Dermis microvascular lymphatic vessel endothelial cell (primary cell): ENCODE data around the gene CDK13. TPM values are rescaled to one million over a fixed set of nuclear protein-coding genes. Genes with fewer than 3 reads are reported as not detected.
"Not testable (repeated sequence)": the region's sequence is repeated elsewhere in the genome, so short reads cannot be mapped to it uniquely, and the experiment has no call there.

ENCODE experiments used
- DNase-seq, 2 donors: peaks; one replicate each; pipeline versions ENCODE4 v3.0.0 to v3.0.0-alpha.2; 2010; ENCODE audit warnings: low read depth in 2 of 2
- total RNA-seq: library from RNA; depleted of rRNA; stranded (reverse); fragments of >200 nt; gene quantifications from 2 replicates; pipeline ENCODE4 v1.2.1, GENCODE V29; 2014

The CDK13 gene
- total RNA-seq, 1 donor from 2014 or later: 26.7 TPM

DNA sequence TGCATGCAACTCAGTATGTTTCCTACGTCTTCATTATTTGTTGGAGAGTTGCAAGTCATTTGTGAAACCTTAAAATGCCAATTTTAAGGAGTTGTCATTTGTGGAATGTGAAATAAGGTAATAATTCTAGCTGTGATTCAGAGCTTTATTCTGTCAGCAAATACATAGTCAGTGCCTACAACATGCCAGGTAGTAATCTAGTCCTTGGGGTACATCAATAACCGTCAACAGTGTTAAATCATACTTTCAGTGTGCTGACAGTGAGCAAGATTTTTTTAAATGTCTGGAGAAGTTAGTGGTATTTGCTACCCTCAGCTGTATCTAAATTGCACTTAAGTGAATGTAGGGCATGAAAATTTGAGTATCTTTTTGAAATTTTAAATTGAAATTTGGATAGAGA, 147.7 kb downstream of the CDK13 start:
- DNase-seq: no peak

DNA sequence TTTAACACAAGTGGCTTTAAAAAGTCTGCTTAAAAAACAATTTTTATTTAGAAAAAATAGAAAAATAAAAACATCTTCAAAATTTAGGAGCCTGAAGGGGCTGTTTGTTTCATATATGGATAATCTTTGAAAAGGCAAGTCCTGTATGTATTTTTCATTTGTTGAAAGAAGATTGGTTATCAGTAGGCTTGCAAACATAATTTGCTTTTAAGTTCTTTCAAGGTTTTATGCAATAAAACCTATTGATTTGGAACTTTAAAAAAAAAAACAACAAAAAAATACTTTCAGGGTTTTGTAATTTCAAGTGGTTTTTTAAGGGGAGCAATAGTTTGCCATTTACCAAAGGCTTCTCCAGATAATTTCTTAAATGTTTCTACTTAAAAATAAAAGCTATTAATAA, 148.8 kb downstream of the CDK13 start:
- DNase-seq: no peak

DNA sequence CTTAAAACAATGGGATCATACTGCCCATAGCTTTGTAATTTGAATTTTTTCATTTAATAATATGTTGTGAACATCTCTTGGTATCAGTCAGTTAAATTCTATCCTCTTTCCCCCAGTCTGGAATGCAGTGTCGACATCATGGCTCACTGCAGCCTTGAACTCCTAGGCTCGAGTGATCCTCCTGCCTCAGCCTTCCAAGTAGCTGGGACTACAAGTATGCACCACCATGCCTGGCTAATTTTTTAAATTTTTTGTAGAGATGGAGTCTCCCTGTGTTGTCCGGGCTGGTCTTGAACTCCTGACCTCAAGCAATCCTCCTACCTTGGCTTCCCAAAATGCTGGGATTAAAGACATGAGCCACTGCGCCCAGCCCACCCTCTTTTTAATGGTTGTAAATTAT, 149.8 kb downstream of the CDK13 start:
- no peak for DNase-seq

DNA sequence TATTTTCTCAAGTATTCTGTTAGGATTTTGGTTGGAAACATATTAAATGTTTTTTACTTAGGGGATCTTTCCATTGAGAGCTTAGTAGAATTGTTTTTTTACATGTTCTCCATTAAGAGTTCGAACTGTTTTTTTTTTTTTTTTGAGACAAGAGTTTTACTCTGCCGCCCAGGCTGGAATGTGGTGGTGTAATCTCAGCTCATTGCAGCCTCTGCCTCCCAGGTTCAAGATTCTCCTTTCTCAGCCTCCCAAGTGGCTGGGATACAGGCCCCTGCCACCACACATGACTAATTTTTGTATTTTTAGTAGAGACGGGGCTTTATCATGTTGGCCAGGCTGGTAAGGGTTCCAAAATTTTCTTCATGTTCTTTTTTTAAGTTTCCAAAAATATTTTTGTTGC, 151.1 kb downstream of the CDK13 start:
- no peak for DNase-seq

DNA sequence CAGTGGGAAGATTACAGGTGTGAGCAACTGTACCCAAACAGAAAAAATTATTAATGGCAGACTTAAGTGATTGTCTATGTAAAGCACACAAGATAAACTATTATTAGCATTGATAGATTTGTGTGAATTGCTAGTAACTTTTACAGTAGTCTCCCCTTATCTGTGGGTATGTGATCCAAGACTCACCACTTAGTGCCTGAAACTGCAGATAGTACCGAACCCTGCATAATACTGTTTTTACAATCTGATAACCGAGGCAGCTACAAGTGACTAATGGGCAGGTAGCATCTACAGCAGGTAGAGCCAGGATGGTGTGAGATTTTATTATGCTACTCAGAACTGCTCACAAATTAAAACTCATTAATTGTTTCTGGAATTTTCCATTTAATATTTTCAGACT, 152.8 kb downstream of the CDK13 start:
- DNase-seq: no peak

DNA sequence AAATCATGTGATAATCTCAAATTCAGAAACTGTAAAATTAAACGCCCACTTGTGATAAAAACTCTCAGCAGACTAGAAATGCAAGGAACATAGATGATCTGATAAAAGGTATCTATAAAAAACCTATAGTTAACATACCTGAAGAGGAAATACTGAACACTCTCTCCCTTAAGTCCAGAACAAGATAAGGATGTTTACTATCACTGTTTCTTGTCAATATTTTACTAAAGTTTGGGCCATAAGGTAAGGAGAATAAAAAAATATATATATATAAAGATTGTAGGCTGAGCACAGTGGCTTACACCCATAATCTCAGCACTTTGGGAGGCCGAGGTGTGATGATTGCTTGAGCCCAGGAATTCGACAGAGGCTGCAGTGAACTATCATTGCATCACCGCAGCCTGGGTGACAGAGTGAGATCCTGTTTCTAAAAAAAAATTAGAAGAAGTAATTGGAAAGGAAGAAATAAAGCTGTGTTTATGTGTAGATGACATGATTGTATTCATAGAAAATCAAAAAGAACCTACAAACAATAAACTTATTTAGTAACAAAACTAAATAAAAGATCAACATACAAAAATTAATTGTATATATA, 155.9 kb downstream of the CDK13 start:
- DNase-seq: no peak

DNA sequence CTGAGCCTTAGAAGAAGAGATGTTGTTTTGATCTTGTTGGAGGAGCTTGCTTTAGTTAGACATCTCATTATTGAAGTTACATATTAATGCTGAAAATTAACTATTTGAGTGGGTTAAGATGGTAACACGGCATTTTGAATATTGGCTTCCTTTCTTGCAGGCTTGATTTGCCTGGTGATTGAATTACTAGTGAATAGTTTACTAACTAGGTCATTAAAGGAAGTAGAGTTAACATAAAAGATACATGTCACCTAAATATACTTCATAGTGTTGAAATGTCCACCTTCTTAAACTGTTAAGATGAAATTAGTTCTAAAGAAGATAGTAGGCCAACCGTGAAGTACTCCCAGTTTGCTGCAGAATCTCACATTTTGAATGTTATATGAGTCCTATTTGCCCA, 165.9 kb downstream of the CDK13 start:
- no peak for DNase-seq

DNA sequence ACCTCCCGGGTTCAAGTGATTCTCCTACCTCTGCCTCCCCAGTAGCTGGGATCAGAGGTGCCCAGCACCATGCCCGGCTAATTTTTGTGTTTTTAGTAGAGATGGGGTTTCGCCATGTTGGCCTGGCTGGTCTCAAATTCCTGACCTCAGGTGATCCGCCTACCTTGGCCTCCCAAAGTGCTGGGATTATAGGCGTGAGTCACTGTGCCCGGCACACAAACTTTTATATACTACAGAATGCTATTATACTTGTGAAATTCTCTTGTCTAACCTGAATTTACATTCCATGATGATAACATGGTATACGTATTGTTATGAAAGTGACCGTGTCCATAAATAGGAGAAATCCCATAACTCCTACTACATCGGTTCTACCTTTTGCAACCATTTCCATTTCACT, 167.1 kb downstream of the CDK13 start:
- DNase-seq: not testable (repeated sequence)

DNA sequence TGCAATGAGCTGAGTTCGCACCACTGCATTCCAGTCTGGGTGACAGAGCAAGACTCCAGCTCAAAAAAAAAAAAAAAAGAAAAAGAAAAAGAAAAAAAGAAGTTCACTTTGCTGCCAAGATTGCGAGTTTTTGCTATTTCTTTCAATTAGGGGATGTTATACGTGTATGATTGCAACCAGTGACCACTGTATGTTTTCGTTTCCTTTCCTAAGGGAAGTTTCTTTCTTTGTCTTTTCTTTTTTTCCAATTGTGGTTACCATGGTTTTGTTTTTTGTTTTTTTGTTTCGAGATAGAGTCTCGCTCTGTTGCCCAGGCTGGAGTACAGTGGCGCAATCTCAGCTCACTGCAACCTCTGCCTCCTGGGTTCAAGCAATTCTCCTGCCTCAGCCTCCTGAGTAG, 168.1 kb downstream of the CDK13 start:
- peak in 1 of 2 donors; percentile 5 for DNase-seq

DNA sequence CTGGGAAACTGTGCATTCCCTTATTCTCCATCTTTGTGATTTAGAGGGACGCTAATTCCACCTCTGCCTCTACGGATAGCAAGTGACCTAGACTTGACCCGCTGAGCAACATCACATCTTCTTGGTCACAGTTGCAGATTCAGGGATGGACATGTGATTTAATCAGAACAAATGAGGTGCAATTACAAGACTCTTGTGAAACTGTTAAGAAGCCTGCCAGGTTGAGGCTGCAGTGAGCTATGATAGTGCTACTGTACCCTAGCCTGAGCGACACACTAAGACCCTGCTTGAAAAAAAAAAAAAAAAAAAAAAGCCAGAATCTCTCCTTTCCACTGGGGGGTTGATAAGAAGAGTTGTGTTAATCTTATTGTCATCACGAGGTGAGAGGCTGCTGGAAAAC, 170.0 kb downstream of the CDK13 start:
- DNase-seq: no peak

DNA sequence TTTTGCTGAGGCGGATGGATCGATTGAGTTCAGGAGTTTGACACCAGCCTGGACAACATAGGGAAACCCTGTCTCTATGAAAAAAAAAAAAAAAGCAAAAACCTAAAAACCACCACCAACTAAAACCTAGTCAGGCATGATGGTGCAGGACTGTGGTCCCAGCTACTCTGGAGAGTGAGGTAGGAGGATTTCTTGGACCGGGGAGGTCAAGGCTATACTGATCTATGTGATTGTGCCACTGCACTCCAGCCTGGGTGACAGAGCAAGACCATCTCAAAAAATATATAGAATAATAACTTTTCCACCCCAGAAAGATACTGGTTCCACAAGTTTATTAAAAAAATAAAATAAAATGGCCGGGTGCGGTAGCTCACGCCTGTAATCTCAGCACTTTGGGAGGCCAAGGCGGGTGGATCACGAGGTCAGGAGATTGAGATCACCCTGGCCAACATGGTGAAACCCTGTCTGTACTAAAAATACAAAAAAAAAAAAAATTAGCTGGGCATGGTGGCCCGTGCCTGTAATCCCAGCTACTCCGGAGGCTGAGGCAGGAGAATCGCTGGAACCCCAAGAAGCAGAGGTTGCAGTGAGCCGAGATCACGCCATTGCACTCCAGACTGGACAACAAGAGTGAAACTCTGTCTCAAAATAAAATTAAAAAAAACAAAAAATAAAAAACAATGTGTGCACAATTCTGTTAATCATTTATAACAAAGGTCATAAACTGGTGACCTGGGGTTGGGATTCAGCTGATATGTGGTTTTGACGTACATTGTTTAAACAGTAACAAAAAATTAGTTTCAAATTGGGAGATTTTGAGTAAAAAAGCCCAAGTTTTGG, 172.3 kb downstream of the CDK13 start:
- DNase-seq: not testable (repeated sequence)

DNA sequence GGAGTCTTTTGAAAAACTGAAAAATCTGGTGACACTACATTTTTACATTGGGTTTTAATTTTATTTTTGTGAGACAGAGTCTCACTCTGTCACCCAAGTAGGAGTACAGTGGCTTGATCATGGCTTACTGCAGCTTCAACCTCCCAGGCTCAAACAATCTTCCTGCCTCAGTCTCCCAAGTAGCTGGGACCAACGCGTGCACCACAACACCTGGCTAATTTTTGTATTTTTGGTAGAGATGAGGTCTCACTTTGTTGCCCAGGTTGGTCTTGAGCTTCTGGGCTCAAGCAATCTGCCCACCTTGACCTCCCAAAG, 172.8 kb downstream of the CDK13 start:
- DNase-seq: no peak

DNA sequence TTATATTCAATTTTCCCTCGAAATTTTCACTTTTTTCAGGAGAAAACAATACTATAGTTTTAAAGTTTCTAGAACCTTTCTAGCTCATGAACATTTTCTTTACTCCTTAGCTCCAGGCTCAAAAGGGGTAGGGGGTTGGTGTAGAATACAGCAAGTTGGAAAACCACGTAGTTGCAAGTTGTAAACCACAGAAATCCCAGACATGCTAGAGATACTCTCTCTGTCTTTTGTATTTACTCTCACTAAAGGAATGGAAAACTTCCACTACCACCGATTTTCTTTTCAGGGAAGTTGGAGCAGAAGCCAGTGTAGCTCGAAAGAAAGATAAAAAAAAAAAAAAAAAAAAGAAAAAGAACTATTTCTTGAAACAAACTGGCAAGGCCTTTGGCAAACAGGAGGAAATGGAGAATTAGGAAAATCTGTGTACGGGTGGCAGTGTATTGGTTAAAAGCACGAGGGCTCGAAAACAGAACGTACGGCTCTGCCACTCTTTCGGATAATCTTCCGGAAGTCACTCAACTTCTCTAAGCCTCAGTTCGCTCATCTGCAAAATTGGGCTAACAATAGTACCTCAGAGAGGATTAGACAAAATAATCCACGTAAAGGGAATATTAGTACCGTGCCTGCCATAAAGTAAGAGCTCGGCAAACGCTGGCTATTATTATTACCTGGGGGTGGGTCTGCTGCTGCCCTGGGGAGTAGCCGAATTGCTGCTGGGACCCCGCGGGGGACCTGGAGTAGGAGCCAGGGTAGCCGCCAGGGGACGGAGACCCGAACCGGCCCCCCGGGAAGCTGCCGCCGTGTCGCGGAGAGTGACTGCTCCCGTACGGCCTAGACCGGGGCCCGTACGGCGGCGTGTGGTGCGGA, 183.7 kb downstream of the CDK13 start:
- DNase-seq: peak; percentile 12 to 29

DNA sequence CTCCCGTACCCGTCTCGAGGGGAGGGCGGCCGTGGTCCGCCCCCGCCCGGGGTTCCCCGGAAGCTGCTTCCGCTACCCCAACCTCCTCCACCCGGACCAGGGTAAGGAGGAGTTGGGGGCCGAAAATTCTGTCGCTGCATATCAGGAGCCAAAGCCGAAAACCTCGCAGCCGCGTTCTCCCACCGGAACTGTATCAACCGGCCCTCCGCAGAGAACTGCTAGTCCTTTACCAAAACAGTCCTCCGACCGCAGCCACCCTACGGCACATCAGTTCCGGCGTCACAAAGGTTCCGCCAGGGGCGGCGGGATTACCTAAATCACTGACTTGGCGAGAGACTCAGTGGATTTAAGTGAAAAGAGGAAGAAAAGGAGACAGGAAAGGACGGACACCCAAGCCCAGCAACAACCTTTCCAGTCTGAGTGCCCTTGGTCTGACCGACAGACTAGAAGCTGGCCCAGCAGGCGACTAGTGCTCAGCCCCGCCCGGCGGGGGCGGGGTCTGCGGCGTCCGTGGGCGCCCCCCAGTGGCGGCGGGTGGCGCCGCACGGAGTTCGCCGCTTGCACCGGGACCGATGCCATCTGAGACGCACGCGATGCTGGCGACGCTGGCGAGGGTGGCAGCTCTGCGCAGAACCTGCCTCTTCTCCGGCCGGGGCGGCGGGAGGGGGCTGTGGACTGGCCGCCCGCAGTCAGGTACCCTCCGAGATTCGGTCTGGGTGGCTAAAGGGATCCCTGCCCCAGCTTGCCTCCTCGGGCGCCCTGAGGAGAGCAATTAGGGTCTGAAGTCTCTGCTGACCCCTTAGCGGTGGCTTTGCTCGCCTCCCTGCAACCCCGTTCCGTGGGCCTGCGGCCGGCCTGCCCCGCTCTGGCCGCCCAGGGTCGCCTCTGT, 184.6 kb downstream of the CDK13 start, which contains the start of the genes MPLKIP and SUGCT:
Gene MPLKIP, minus strand, starts transcription at position 195 of the 889 bp plus-strand sequence. Its CDS starts 55 bp downstream, at position 140.
Gene SUGCT, plus strand, starts transcription at position 578 of the 889 bp plus-strand sequence.
- DNase-seq: peak; percentile 81 to 89

DNA sequence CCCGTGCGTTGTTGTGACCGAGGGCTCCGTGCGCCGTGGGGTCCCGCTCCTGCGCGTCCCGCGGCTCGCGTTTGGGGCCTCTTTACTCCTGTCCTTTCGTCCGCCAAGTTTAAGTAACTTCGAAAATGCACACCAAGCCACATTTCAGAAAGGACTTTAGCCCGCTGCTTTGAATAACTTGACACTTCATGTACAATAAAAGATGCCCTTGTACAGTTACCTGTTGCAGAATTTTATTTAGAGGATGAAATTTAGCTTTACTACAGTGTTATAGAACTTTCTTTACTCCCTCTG, 185.2 kb downstream of the CDK13 start:
- DNase-seq: no peak

DNA sequence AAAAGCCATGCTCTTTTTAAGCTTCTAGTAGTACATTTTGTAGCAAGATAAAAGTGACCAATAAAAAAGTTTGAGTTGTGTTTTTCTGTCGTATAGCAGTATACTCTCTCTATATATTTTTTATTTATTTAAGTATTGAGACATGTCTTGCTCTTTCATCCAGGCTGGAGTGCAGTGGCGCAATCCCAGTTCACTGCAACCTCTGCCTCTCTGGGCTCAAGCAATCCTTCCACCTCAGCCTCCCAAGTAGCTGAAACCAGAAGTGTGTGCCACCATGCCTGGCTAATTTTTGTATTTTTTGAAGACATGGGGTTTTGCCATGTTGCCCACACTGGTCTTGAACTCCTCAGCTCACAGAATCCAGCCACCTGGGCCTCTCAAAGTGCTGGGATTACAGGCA, 187.5 kb downstream of the CDK13 start:
- DNase-seq: no peak

DNA sequence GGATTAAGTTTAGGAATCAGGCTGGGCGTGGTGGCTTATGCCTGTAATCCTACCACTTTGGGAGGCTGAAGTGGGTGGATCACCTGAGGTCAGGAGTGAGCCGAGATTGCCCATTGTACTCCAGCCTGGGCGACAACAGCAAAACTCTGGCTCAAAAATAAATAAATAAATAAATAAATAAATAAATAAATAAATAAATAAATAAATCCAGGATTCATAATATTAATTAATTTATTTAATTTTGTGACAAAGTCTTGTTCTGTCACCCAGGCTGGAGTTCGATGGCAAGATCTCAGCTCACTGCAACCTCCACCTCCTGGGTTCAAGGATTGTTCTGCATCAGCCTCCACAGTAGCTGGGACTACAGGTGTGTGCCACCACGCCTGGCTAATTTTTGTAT, 188.9 kb downstream of the CDK13 start:
- no peak for DNase-seq

DNA sequence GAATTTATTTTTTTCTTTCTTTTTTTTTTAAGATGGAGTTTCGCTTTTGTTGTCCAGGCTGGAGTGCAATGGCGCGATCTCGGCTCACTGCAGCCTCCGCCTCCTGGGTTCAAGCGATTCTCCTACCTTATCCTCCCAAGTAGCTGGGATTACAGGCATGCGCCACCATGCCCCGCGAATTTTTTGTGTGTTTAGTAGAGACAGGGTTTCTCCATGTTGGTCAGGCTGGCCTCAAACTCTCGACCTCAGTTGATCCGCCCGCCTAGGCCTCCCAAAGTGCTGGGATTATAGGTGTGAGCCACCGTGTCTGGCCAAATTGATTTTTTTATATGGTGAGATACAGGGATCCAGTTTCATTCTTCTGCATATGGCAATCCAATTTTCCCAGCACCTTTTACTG, 189.8 kb downstream of the CDK13 start:
- not testable (repeated sequence) for DNase-seq

DNA sequence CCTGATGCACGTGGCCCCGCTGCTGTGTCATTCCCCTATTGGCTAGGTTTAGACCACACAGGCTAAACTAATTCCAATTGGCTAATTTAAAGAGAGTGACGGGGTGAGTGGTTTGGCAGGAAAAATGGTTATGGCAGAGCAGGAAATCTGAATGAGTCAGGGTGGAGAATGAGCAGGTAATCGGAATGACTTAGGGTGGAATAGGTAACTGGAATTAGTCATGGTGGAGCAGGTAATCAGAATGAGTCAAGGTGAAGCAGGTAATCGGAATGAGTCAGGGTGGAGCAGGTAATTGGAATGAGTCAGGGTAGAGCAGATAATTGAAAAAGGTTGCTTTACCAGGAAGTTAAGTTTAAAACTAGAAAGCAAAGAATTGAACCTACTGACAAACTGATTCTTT, 191.9 kb downstream of the CDK13 start:
- DNase-seq: not testable (repeated sequence)

DNA sequence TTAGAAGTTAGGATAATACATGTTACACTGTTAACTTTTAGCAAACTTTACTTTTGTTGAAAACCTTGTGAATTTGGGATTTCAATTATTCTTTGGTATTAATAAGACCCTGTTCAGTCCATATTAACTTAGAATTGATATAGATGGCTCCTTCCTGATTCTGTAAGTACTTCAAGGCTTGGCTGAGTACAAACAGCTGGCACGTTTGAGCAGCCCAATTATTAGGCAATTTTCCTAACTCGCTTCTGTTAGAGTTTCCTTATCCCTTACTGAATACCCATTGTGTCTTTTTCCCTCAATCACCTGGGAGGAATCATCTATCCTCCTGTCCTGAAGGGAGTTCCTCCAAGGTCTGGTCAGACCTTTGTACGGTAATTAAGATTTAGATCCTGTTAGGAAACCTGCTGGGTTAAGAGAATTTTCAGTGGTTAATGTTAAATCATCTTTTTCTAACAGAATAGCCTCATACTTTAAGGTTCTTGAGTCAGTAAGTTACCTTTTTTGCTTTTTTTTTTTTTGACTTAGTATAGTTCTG, 195.6 kb downstream of the CDK13 start:
- DNase-seq: not testable (repeated sequence)
